HG03442 (cell line): ENCODE data around the gene CCDC183.
"Not testable (repeated sequence)": the region's sequence is repeated elsewhere in the genome, so short reads cannot be mapped to it uniquely, and the experiment has no call there.

Experiments used
- ATAC-seq: cut with Tn5 transposase; IDR thresholded peaks from one replicate; pipeline ENCODE4 v1.9.1; 2021; ENCODE audit warnings: mild to moderate bottlenecking, moderate library complexity; ENCODE audit not compliant: unreplicated experiment

Gene CCDC183

DNA sequence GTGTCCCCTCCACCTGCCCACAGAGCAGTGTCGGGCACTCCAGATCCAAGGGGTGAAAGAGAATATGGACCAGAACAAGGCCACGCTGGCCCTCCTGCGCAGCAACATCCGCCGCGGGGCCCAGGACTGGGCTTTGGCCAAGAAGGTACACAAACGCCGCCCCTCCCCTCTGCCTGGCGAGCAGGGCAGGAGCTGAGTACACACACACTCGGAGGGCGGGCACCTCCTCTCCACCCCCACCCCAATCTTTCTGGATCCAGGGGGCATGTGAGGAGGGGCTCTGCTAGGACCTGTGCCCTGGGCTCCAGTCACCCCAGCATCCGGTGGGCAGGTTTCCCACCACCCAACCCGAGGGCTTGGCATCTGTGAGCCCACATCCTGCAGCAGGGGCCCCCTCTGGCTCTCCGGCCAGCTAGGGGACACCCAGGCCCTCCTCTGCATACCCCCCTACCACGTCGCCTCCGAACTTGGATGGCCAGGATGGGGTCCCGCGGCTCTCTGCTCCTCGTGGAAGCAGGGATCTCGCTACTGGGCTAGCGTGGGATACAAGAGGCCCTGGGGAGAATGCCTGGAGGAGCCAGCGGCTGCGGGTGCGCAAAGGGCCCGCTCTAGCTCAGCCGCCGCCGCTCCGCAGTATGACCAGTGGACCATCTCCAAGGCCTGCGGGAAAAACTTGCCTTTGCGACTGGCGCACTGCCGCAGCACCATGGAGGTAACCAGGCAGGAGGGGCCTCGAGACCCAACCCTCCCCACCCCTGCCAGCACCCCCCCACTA lies 3.1 kb downstream of the CCDC183 start:
- no peak for ATAC-seq

DNA sequence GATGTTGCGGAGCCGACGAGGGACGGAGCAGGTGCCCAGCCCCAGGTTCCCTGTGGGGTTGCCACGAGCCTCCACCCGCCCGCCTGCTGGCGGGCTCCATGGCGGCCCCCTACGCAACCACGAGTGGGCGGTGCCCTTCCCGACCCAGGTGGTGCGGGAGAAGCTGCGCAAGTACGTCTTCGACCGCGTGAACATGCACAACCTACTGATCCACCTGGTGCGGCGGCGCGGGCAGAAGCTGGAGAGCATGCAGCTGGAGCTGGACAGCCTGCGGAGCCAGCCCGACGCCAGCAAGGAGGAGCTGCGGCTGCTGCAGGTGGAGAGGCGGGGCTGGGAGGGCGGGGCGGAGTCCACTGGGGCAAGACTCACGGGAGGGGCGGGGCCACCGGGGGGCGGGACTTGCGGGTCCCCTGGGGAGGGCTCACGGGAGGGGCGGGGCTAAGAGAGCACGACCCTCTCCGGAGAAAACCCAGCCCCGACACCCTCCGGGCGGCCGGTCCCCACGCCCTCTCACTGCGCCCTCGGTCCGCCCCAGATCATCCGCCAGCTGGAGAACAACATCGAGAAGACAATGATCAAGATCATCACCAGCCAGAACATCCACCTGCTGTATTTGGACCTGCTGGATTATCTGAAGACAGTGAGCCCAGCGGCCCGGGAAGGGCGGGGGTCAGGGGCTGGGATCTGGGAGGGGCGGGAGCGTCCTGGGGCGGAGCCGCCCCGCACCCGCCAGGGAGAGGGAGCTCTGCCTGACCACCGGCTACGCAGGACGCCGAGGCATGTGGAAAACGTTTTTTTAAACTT lies 3.9 kb downstream of the CCDC183 start:
- no peak for ATAC-seq

DNA sequence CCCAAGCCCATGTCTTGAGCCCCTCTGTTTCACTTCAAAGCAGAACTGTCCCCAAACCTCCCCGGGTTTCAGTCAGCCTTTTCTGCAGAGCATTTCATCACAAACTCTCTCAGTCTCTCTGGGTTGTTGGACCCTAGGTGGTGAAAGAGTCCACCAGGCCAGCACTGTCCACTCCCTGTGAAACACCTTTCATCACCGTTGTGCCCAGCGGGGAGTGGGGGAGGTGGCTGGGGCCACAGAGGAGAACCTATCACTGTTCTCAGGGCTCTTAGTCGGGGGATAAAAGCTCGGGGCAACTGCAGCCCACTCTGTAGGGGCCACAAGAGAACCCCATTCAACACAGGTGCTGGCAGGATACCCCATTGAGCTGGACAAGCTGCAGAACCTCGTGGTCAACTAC lies 6.2 kb downstream of the CCDC183 start:
- no peak for ATAC-seq

DNA sequence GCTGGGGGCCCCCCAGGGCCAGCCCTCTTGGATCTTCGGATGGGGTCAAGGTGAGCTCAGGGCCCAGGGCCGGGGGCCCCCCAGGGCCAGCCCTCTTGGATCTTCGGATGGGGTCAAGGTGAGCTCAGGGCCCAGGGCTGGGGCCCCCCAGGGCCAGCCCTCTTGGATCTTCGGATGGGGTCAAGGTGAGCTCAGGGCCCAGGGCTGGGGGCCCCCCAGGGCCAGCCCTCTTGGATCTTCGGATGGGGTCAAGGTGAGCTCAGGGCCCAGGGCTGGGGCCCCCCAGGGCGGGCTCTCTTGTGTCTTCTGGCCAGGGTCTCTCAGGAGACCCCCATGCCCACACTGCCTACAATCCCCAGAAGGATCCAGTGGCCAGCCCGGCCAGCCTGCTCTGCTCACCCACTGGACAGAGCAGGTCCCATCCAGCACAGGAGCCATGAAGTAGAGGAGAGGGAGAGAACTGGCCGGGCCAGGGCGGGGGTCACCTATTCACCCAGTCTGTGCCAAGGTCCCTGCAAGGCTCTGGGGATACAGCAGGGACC lies 6.9 kb downstream of the CCDC183 start:
- not testable (repeated sequence) for ATAC-seq

DNA sequence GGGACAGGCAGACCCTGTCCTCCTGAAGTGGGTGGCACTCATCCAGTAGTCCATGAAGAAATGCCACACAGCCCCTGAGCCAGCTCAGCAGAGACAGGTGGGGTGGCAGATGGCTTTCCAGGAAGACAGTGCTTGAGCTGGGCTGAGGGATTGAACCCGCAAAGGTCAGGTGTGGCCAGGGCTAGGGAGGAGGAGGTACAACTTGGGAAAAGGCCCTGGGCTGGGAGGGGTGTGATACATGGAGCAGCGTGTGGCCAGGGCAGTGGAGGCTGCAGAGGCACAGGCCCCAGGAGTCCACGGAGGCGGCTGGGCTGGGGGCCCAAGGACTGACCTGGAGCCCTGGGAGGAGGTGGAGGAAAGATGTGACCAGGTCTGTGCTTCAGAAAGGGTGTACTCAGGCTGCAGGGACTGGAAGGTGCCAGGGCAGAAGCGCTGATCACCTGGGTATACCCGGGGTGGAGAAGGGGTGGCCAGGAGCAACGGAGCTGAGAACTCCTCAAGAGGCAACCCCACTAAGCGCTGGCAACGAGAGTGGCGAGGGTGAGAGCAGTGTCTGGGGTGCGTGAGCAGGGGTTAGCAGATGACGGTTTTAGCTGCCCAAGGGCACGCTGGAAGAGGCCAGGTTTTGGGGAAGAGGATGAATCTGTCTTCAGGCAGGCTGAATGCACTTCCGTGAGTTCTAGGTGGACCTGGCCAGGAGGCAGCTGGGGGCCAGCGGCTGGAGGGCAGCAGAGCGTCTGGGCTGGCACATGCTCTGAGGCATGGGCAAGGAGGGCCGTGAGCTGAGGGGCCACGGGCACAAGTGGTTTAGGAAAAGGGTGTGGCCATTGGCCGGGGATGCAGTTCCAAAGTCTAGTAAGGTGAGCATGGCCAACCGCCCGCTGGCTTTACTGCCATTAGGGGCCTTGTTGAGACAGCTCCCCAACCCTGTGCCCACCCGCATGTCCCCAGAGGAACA lies 7.7 kb downstream of the CCDC183 start:
- no peak for ATAC-seq

DNA sequence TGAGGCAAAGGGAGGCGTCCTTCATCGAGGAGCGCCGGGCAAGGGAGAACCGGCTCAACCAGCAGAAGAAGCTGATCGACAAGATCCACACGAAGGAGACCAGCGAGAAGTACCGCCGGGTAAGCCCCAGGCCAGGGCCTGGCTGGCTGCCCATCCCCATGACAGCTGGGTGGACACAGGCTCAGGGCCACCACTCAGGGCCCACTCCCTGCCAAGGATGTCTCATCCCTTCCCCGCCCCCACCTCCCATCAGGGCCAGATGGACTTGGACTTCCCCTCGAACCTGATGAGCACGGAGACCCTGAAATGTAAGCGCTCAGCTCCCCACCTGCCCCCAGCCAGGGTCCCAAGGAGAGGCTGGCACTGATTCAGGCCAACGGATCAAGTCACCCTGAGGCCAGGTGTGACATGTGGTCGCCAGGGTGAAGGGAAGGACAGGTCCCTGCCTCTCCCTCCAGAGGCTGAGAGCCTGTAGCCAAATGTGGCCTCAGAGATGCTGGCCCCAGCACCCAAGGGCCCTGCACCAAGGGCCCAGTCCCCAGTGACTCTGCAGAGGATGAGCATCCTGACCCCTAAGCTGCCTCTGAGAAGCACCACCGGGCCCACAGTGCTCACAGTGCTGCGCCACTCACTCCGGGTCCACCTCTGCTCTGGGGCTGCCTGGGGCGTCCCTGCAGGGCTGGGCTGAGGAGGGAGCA lies 8.5 kb downstream of the CCDC183 start:
- no peak for ATAC-seq

DNA sequence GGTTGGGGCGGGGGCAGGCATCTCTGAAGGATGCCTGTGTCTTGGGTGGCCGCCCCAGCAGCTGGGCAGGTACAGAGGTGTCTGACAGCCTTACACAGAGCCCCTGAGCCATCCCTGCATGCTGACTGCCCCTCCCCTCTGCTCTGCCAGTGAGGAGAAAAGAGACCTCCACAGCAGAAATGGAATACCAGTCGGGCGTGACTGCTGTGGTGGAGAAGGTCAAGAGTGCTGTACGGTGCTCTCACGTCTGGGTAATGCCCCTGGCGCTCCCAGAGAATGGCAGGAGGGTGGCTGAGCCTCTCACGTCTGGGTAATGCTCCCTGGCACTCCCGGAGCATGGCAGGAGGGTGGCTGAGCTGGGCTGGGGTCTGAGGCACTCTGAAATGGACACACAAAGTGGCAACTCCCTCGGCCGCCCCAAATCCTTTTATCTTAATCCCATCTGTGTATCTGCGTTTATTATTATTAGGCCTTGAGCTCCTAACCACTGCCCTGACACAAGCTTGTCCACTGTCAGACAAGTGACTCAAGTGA lies 9.1 kb downstream of the CCDC183 start:
- ATAC-seq = no peak

DNA sequence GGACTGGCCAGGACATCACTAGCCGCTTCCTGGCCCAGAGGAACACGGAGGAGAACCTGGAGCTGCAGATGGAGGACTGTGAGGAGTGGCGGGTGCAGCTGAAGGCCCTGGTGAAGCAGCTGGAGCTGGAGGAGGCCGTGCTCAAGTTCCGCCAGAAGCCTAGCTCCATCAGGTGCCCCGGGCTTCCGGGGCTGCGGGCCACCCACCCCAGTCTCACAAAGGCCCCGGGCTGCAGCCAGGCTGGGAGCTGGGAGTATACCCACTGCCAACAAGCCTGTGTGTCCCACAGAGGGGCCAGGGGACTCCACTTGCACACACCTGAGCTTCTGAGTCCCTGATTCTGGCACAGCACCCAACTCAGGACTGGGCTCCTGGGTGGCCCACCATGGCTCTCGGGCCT lies 9.9 kb downstream of the CCDC183 start:
- no peak for ATAC-seq

DNA sequence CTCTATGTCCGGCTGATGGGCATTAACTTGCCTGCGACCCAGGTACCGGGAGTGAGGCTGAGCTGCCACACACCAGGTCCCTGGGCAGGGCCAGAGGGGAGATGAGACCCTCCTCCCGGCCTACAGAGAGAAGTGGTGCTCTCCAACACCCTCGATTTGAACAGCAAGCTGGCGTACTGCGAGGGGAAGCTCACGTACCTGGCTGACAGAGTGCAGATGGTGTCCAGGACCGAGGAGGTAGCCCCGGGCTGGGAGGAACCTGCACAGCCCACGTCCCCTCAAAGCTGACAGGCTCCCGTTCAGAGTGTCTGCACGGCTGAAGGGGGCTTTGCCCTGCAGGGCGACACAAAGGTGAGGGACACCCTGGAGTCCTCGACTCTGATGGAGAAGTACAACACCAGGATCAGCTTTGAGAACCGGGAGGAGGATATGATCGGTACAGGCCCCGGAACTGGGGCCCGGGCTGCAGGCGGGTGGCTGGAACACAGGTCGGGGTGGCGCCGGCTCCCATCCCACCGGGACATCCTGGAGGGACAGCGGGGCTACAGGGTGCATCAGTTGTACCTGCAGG lies 10.6 kb downstream of the CCDC183 start:
- no peak for ATAC-seq

DNA sequence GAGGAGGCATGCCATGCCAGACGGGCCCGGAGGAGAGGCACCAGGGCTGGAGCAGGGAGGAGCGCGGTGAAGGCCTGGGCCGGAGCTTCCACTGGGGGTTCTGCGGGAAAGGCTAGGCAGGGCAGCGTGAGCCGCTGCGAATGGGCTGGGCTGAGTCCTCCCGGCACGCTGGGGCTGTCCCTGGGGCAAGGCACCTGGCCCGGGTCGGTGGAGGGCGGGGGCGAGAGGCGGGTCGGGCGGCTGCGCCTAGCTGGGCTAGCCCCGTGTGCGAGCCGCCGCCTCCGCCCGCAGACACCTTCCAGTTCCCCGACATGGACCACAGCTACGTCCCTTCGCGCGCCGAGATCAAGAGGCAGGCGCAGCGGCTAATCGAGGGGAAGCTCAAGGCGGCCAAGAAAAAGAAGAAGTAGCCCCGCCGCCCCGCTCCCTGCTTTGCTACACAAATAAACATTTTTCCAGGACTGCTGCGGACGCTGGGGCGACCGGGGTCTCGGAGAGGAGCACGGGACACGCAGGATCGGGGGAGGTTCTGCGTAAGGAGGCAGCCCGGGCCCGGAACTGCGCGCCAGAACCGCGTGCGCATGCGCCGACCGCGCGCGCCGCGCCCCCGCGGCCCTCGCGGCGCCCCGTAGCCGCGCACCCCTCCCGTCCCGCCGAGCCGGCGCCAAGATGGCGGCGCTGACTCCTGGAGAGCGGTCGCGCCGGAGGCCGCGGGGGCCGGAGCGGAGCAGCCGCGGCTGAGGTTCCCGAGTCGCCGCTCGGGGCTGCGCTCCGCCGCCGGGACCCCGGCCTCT lies 11.3 kb downstream of the CCDC183 start, which contains the start of gene RABL6:
Gene RABL6 (plus strand): TSS at position 668 of the 794 bp plus-strand sequence. CDS start 249 bp downstream, outside the sequence.
- ATAC-seq = peak; percentile 72

DNA sequence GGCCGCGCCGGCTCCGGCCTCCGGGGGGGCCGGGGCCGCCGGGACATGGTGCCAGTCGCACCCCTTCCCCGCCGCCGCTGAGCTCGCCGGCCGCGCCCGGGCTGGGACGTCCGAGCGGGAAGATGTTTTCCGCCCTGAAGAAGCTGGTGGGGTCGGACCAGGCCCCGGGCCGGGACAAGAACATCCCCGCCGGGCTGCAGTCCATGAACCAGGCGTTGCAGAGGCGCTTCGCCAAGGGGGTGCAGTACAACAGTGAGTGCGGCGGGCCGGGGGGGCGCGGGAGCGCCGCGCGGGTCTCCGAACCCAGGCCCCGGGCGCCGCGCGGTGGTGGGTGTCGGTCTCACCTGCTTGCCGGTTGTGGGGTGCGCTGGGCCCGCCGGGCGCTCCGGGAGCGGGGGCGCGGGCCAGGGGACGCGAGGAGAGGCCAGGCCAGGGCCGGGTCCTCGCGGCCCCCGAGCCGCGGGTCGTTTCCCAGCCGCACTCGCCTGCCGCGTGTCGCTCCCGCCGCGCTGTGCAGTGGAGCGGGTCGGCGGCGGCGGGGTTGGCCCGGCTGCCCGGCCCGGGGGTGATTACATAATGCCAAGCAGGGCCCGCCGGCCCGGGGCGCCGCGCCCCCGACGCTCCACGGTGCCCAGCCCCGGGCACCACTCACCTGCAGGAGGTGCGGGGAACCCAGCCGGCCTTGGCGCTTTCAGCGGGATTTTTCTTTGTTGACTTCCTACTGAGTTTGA lies 12.1 kb downstream of the CCDC183 start:
- ATAC-seq = peak; percentile 26

DNA sequence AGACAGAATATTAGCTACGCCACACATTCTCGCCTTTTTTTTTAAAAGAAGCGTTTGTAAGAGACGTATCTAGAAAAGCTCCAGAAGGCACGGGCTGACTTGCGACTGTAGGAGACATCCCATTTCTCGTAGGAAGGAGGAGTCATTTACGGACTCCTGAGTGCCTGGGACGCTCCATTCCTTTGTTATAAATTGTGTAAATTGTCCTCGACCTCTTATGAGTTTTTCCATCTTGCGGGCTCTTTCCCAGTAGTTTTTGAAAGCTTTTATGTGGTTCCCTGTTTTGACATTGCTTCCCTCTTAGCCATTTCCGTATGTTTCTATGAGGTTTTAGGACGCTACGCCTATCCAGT lies 12.6 kb downstream of the CCDC183 start:
- ATAC-seq = no peak

DNA sequence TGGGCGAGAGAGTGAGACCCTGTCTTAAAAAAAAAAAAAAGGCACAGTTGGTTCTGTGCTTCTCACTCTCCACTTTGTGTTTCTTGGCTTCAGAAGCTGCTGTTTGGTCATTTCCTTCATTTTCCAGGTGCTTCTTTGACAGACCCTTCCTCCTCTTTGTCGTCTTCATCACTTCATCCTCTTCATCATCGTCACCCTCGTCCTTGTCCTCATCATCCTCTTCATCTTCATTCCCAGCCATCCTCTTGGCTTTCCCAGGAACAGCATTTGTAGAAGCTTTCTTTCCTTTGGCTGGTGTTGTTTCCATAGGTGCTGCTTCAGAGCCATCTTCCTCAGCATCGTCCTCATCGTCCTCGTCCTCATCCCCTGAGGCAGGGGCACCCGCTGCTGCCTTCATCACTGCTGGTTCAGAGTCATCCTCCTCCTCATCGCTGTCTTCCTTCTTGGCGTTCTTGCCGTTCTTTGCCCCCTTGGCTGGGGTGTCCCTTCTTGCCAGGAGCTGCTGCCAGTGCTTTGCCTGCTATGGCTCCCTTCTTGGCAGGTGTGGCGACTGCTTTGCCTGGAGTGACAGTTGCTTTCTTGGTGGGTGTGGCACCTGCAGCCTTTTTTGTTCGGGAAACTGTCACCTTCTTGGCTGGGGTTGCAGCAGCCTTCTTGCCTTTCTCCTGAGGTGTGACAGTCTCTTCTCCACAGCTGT lies 18.7 kb downstream of the CCDC183 start:
- no peak for ATAC-seq

DNA sequence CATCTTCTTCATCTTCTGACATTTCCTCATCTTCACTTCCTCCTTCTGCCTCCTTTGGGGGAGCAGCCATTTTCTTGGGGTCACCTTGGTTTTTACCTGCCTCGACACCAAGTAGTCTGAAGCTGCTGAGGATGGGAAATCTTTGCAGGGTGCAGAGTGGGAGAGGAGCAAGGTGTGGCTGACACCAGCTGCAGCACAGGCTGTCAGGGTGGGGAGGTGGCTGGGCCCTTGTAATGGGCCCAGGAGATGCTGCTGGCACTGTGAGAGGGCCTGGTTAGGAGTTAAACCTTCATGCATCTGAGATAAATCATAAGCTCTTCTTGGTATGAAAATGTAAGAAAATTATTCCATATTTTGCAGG lies 19.3 kb downstream of the CCDC183 start:
- ATAC-seq = no peak

DNA sequence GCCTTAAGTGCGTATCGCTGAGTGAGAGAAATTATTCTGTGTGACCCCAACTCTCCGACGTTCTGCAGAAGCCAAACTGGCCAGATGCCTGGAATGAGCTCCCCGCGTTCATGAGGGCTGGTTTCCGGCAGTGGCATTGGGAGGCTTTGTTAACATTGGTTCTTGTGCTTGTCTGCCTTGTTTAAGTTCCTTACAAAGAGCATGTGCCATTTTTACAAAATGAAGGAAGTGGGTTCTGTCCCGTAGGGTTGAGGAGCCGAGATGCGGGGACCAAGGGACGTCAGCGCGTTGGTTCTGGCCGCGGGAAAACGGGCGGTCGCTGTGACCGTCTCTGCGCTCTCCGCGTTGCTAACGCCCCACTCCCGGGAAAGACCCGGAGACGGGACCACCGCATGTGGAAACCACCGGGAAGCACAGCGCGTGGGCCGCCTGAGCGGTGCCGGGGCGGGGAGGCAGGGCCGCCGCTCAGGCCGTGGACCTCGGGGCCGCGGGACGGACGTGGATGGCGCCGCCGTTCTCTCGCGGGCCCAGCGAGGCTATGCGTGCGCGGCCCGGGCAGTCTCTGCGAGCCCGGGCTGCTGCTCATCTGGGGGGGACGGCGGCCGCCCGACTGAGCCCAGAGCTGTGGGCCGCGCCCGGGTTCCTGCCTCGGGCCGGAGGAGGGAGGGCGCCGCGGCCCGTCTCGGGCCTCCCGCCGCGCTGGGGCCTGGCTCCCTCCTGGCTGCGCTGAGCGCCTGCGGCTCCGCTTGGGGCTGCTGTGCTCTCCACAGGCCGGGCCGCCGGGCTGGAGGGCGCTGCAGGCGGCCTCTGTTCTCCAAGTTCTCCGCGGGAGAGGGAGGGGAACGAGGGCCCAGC lies 25.1 kb downstream of the CCDC183 start:
- ATAC-seq = no peak

DNA sequence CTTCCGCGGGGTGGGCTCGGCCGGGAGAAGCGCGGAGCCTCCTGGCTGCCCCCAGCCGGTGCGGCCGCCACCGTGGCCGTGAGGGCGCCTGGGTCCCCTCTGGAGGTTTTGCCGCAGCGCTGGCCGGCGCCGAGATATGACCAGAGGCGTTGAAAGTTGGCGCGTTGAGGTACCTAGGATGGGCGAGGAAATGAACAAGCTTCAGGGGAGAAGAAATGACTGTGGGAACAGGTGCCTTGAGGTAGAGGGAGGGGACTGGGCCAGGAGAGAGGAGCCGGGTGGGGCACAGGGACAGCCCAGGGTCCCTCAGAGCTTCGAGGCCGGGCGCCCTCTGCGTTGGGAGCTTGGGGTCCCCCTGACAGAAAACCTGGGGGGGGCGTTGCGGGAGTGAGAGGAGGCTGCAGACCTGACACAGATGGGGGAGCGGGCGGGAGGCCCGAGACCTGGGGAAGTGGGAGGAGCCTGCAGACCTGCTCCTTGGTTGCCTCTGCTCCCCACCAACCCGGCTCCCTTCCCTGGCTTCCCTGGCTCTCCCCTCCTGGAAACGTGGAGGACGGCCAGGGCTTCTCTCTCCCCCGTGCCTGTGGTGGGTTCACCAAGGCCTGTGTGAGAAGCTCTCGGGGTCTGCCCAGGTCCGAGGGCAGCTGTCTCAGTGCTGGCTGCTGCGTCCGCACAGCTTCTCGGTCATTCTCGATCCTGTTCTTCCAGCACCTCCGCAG lies 25.8 kb downstream of the CCDC183 start:
- ATAC-seq = no peak
